Nephron (organoid): ENCODE results near the gene SWSAP1.

ENCODE experiments used
- H3K27ac Mint-ChIP-seq, 3 experiments: 2 replicates each; pipeline ENCODE4 v1.8.0; 2020; ENCODE audit warnings: mixed read lengths in 3 of 3, mild to moderate bottlenecking in 2 of 3, moderate library complexity in 1 of 3
- H3K27me3 Mint-ChIP-seq: 2 replicates; pipeline ENCODE4 v1.8.0; 2021; ENCODE audit warnings: low read depth, mild to moderate bottlenecking, moderate library complexity, mixed read lengths
- H3K36me3 Mint-ChIP-seq: 2 replicates; pipeline ENCODE4 v1.8.0; 2020; ENCODE audit warnings: low read depth, mixed read lengths
- H3K4me1 Mint-ChIP-seq: 2 replicates; pipeline ENCODE4 v1.8.0; 2020; ENCODE audit warnings: mixed read lengths
- H3K4me3 Mint-ChIP-seq, 3 experiments: 2 replicates each; pipeline ENCODE4 v1.8.0; 2020; ENCODE audit warnings: mild to moderate bottlenecking in 3 of 3, mixed read lengths in 3 of 3, moderate library complexity in 2 of 3
- H3K9me3 Mint-ChIP-seq: 2 replicates; pipeline ENCODE4 v1.8.0; 2020; ENCODE audit warnings: mixed read lengths
- TF ChIP-seq, protein P1 (sequence below), 3 experiments: fragments of 200-600 bp; sonication (generic); IDR thresholded peaks; one replicate each; pipeline ENCODE4 v1.5.0; 2021; ENCODE audit warnings: antibody characterized with exemption in 3 of 3; ENCODE audit not compliant: unreplicated experiment in 3 of 3

The SWSAP1 gene

GRCh38 chr19:11364935-11365334, 9.5 kb upstream of the SWSAP1 start:
- peaks cover 11% of the 10 kb centered on the region for H3K27me3 Mint-ChIP-seq
- peaks cover 10% of the 10 kb centered on the region for H3K36me3 Mint-ChIP-seq
- TF ChIP-seq, protein P1, sequence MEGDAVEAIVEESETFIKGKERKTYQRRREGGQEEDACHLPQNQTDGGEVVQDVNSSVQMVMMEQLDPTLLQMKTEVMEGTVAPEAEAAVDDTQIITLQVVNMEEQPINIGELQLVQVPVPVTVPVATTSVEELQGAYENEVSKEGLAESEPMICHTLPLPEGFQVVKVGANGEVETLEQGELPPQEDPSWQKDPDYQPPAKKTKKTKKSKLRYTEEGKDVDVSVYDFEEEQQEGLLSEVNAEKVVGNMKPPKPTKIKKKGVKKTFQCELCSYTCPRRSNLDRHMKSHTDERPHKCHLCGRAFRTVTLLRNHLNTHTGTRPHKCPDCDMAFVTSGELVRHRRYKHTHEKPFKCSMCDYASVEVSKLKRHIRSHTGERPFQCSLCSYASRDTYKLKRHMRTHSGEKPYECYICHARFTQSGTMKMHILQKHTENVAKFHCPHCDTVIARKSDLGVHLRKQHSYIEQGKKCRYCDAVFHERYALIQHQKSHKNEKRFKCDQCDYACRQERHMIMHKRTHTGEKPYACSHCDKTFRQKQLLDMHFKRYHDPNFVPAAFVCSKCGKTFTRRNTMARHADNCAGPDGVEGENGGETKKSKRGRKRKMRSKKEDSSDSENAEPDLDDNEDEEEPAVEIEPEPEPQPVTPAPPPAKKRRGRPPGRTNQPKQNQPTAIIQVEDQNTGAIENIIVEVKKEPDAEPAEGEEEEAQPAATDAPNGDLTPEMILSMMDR (IDR thresholded peaks at IDR 0.05; ENCODE audit: unreplicated experiment in 3 of 3), result no peak
- no peak overlapping the region for H3K4me3 Mint-ChIP-seq
- no peaks in the 10 kb centered on the region for H3K4me1 Mint-ChIP-seq
- no peak overlapping the region for H3K27ac Mint-ChIP-seq
- H3K9me3 Mint-ChIP-seq, result no peaks in the 10 kb centered on the region

- Mint-ChIP-seq H3K36me3 (peaks cover 10% of the 10 kb centered on the region), H3K9me3 (no peaks in the 10 kb centered on the region), H3K27ac (no peak overlapping the region), H3K4me1 (no peaks in the 10 kb centered on the region), H3K4me3 (no peak overlapping the region), H3K27me3 (peaks cover 5% of the 10 kb centered on the region)
- TF ChIP-seq, protein P1 (IDR thresholded peaks at IDR 0.05; ENCODE audit: unreplicated experiment in 3 of 3), result no peak
Observed at GRCh38 chr19:11365557-11366117, 8.8 kb upstream of the SWSAP1 start.

- Mint-ChIP-seq H3K27ac (no peak overlapping the region), H3K4me3 (no peak overlapping the region), H3K9me3 (no peaks in the 10 kb centered on the region), H3K36me3 (peaks cover 4% of the 10 kb centered on the region), H3K27me3 (no peaks in the 10 kb centered on the region), H3K4me1 (no peaks in the 10 kb centered on the region)
- TF ChIP-seq, protein P1 (IDR thresholded peaks at IDR 0.05; ENCODE audit: unreplicated experiment in 3 of 3), result no peak
Observed at GRCh38 chr19:11367528-11367927, 6.9 kb upstream of the SWSAP1 start.

DNA sequence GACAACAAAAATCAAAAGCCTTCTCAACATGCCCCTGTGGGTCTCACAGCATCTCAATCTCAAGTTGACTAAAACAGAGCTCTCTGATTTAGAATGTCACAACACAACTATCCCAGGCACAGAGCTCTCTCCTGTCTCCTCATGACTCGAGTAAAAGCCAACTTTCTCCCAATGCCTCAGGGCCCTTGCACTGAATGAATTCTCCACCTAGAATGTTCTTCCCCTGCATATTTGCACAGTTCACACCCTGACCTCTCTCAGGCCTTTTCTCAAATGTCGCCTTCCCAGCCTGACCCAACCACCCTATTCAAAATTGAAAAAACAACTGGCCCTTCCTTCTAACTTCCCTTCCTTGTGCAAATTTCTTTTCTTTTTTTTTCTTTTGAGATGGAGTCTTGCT, 3.7 kb upstream of the SWSAP1 start:
- Mint-ChIP-seq H3K9me3 (no peaks in the 10 kb centered on the region), H3K36me3 (no peaks in the 10 kb centered on the region), H3K4me3 (no peak overlapping the region), H3K27ac (no peak overlapping the region), H3K27me3 (no peaks in the 10 kb centered on the region), H3K4me1 (no peaks in the 10 kb centered on the region)
- TF ChIP-seq, protein P1 (IDR thresholded peaks at IDR 0.05; ENCODE audit: unreplicated experiment in 3 of 3), result no peak

DNA sequence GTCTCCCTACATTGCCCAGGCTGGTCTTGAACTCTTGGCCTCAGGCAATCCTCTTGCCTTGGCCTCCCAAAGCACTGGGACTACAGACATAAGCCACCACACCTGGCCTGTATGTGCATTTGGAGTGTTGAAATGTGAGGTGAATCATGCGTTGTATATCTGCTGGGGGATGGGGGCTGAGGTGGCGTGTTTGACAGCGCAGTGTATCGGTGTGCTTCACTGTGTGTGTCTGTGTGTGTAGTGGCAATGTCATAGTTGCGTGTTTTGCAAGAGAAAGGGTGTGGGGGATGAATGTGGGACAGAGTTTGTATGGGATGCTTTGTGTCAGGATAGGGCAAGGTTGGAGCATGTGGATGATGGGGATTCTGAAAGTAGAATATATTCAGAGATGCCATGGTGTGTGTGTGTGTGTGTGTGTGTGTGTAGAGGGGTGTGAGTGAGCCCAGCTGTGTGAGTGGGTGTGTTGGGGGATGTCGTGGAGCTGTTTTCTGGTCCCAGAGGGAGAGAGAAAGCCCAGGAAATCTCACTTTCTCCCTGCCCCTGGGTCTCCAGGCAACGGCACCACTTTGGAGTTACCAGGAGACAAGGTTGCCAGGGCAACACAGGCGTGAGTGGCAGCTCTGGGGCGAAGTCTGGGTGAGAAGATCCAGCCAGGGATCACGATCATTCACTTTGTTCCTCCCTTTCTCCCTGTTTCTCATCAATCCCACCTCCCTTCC, 1.1 kb upstream of the SWSAP1 start:
- Mint-ChIP-seq H3K4me3 (no peak overlapping the region), H3K9me3 (no peaks in the 10 kb centered on the region), H3K36me3 (peaks cover 4% of the 10 kb centered on the region), H3K27ac (peak overlapping the region in 2 of 3 experiments; percentile 17 to 67), H3K27me3 (no peaks in the 10 kb centered on the region), H3K4me1 (peaks cover 7% of the 10 kb centered on the region)
- TF ChIP-seq, protein P1 (IDR thresholded peaks at IDR 0.05; ENCODE audit: unreplicated experiment in 3 of 3), result no peak
